Lower leg skin (tissue), 3 donors: ENCODE results near the gene ABHD2.

ENCODE experiments used
- POLR2A ChIP-seq, 2 donors: fragments of 450-650 bp; IDR thresholded peaks; one replicate each; pipeline ENCODE4 v1.6.1; 2016 to 2017; ENCODE audit warnings: antibody characterized with exemption in 2 of 2, mild to moderate bottlenecking in 1 of 2, moderate library complexity in 1 of 2
- TF ChIP-seq, protein P1 (sequence below), 3 donors: fragments of 450-650 bp; IDR thresholded peaks; one replicate each; pipeline ENCODE4 v1.5.1; 2016; ENCODE audit warnings: antibody characterized with exemption in 3 of 3, mild to moderate bottlenecking in 3 of 3, moderate library complexity in 2 of 3

DNA sequence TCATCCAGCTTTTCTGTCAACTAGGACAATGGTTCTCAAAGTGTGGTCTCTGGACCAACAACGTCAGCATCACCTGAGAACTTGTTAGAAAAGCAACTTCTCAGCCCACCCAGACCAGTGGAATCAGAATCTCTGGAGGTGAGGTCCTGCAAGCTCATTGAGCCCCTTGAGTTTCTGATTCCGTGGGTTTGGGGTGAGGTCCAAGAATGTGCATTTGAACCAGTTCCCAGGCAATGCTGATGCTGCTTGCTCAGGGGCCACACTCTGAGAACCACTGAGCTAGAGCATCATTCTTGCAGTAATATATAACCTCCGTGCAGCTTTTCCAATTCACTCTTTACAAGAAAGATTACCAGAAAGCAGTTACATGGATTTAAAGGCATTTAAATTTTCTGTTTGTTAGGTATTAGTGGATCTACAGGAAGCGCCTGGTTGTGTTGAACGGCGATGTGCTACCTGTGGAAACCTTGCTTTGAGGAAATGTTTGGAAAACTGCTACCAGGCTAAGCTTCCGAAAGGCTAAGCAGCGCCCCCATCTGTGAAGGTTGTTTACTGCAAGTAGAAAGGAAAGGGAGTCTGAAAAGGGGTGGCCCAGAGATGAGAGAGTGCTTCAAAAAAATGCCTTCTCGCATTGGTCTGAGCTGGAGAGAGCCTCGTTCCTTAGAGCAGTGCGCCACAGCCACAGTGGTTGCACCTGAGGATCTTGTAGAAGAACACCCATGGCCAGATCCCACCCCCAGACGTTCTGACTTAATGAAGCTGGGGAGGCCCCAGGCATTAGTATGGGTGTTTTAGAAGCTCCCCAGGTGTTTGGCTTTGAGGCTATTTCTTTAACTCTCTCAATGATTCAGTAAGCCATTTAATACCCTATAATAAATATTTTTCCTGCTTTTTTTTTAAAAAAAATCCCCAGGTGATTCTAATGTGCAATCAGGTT lies 83.1 kb downstream of the ABHD2 start:
- TF ChIP-seq, protein P1, sequence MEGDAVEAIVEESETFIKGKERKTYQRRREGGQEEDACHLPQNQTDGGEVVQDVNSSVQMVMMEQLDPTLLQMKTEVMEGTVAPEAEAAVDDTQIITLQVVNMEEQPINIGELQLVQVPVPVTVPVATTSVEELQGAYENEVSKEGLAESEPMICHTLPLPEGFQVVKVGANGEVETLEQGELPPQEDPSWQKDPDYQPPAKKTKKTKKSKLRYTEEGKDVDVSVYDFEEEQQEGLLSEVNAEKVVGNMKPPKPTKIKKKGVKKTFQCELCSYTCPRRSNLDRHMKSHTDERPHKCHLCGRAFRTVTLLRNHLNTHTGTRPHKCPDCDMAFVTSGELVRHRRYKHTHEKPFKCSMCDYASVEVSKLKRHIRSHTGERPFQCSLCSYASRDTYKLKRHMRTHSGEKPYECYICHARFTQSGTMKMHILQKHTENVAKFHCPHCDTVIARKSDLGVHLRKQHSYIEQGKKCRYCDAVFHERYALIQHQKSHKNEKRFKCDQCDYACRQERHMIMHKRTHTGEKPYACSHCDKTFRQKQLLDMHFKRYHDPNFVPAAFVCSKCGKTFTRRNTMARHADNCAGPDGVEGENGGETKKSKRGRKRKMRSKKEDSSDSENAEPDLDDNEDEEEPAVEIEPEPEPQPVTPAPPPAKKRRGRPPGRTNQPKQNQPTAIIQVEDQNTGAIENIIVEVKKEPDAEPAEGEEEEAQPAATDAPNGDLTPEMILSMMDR (IDR thresholded peaks at IDR 0.05) = no peak
- TF ChIP-seq POLR2A (IDR thresholded peaks at IDR 0.05) = no peak
